Measurements from ENCODE around the gene TMEM175.
"Not testable (repeated sequence)": the region's sequence is repeated elsewhere in the genome, so short reads cannot be mapped to it uniquely, and the experiment has no call there.

TMEM175 gene

GRCh38 chr4:989722-990471 lies 57.6 kb downstream of the TMEM175 start:
- DNase-seq (ENCODE audit: low read depth in 2 of 2), result no peak

- no peak for DNase-seq (ENCODE audit: low read depth in 2 of 2)
Measured at GRCh38 chr4:990746-991367, 58.6 kb downstream of the TMEM175 start.

- no peak for DNase-seq (ENCODE audit: low read depth in 2 of 2)
Measured at GRCh38 chr4:991451-992296, 59.4 kb downstream of the TMEM175 start.

DNA sequence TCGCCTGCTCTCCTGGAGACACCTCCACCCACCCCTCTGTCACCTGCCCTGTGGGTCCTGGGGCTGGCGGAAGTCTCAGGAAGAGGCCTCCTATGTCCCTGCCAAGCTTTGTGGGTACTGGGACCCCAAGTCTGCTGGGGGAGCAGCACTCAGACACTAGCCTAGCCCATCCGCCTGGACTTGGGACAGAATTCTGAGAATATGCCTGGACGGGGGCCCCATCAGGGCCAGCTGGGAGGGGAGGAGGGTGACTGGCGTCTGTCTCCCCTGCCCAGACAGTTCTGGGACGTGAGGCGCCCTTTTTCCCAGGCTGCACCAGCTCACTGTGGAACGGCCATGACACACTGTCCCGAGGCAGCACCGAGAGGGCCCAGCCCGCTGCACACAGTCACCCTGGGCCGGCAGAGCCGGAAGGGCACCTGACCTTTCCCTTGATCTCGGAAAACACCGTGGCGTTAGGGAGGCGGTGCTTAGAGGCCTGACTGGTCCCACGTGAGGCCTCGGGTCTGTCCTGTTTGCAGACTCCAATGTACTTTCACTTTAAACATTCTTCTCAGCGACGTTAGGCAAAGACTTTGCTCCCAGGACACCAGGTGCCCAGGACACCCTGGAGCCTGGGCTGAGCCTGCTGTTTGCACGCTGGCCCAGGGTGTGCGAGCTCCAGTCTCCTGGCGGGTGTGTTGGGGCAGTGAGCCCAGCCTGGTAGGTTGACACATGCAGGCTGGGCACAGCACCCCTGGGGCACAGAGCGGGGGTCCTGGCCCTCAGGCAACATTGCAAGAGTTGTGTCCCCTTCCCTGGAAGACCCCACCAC lies 60.2 kb downstream of the TMEM175 start:
- no peak for DNase-seq (ENCODE audit: low read depth in 2 of 2)

DNA sequence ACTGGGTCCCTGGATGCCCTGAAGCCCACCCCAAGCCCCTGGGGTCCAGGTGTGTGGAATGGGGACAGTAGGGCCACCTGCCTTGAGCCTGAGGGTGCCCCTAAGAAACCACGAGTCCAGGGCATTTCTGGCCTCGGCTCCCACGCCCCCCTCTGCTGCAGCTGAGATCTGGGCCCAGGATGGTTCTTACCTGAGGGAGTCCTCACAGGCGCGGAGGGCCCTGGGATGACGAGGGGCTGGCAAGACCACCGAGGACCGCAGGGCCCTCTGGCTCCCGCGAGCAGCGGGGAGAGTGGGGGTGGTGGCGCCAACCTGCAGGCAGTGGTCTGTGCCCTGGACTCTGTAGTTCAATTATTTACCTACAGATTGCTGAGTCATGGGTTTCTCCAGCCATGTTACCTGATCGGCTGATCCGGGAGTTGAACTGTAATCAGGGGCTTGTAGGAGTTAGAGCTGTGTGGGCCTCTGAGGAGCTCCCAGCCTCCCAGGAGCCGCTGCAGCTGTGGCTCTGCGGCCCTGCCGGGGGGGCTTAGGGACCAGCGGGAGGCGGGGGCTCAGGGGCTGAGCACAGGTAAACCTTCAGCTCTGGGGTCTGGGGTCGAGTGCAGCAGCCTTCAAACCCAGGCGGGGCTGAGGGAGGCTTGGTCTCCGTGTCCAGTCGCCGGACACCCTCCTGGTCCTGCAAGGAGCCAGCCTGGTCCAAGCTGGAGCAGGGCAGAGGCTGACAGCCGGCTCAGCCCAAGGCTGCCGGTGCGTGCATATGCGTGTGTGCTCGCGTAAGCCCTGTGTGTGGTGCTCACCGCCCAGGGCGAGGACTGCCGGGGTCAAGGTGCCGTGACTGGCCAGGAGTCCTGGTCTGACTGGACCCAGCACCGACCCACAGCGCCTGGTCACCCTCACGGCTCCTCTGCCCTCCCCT lies 61.1 kb downstream of the TMEM175 start, which contains the start of gene SLC26A1:
Gene SLC26A1, minus strand, starts transcription at position 294 of the 919 bp plus-strand sequence. CDS start 1,701 bp downstream, outside the sequence.
- DNase-seq (ENCODE audit: low read depth in 2 of 2), result no peak

- DNase-seq (ENCODE audit: low read depth in 2 of 2), result no peak
Measured at GRCh38 chr4:995311-996026, 63.2 kb downstream of the TMEM175 start.

DNA sequence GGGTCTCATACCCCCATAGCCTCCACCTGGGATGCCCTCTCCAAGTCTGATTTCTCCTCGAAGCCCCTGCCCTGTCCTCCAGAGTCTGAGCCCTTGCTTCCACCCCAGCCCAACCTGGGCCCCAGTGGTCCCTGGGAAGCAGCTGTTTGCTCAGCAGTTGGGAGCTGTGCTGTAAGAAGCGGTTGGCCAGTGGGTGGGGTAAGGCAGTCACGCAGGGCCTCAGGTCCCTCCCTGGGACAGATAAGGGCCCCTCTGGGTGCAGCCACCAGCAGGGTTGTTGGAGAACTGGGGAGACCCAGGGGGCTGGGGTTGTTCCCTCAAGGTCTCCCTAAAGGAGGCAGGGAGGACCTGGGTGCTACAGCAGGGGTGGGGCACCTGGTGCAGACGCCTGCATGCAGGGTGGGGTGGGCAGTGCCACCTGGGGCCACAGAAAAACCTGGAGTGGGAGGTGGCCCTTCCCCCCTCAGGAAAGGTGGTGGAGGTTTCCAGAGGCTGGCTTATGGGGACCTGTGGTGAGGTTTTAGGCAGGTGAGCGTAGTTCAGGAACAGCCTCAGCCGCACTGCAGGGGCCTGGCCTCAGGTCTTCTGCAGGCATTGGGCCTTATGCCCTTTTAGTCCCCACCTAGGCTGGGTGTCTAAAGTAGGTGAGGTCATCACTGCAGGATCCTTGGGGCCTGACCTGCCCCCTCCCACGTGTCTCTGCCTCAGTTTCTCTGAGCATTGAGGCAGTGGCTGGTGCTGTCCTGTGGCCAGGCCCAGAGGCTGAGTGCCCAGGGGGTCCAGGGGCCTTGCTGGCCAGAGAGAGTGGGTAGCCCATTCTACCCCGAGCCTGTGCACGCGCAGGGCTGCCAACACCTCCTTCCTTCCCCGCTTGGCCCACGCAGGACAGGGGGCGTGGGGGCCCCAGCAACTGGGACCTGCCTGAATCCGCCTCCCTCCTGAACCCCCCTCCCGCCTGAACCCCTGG lies 64.1 kb downstream of the TMEM175 start:
- DNase-seq (ENCODE audit: low read depth in 2 of 2), result no peak

DNA sequence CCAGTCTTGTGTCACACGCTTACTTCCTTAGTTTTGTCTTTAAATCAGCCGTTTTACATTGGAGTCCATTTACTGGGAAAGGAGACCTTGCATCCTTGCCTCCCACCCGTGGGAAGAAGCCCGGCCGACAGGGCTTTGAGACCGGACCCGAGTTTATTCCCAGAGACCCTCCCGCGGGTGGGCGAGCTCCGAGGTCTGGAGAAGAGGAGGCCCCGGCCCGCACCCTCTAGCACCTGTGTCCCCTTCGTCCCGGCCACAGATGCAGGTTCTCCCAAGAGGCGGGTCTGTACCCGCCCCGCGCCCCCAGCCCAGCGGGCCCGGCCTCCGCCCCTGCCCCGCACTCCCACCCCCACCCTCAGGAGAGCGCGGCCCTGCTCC lies 64.7 kb downstream of the TMEM175 start:
- DNase-seq (ENCODE audit: low read depth in 2 of 2), result no peak

GRCh38 chr4:997375-998071 lies 65.3 kb downstream of the TMEM175 start:
- no peak for DNase-seq (ENCODE audit: low read depth in 2 of 2)

DNA sequence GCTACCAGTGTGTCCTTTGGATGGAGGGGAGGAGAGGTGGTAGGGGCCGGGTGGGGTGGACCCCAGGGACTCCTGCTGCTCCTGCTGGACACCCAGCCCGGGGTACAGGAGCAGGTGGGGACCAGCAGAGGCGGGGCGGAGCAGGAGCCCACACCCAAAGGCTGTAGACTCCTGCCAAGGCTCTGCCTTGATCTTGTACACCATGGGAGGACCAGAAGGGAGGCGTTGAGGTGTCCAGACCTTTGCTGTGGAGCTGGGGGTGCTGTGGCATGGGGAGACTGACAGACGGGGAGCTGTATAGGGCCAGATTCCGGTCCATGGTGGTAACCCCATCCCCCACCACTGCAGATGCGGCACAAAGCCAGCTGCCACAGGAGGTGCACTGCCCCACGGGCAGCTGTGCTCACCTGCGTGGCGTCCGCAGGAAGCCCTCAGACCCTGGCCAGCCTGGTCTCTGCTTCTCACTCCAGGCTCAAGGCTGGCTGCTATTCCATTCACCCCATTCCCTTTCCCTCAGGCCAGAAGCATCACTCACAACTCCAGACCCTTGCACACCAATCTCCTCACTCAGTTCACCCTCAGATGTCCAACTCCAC lies 65.9 kb downstream of the TMEM175 start:
- no peak for DNase-seq (ENCODE audit: low read depth in 2 of 2)

DNA sequence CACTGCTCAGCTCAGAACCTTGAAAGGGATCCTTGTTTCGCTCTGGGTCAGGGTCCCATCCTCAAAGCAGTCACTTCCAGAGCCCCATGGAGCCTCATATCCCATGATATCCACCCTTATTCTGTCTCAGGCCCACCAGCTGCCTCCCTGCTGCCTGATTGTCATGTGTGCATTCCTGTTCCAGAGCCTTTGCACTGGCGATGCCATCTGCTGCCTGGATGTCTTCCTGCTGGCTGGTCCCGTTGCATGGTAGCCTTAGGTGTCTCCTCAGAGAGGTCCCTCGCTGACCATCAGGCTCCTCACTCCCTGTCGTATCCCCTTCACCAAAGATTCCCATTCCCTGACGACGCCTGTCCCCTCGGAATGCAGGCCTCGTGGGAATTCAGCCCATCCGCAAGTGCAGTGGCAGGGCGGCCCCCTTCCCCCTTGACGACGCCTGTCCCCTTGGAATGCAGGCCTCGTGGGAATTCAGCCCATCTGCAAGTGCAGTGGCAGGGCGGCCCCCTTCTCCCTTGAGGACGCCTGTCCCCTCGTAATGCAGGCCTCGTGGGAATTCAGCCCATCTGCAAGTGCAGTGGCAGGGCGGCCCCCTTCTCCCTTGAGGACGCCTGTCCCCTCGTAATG lies 67.1 kb downstream of the TMEM175 start:
- DNase-seq (ENCODE audit: low read depth in 2 of 2), result not testable (repeated sequence)

DNA sequence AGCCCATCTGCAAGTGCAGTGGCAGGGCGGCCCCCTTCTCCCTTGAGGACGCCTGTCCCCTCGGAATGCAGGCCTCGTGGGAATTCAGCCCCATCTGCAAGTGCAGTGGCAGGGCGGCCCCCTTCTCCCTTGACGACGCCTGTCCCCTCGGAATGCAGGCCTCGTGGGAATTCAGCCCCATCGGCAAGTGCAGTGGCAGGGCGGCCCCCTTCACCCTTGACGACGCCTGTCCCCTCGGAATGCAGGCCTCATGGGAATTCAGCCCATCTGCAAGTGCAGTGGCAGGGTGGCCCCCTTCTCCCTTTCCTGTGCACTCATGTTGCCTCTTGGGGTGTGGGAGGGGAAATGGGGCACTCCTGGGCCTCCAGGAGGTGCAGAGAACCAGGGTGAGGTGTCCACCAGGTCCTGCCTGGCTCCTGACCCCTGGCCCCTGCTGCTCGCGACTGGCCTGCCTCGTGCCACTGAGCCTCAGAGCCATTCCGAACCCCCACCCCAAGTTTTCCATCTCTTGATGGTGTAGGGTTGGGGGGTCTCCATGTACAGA lies 67.7 kb downstream of the TMEM175 start:
- no peak for DNase-seq (ENCODE audit: low read depth in 2 of 2)

DNA sequence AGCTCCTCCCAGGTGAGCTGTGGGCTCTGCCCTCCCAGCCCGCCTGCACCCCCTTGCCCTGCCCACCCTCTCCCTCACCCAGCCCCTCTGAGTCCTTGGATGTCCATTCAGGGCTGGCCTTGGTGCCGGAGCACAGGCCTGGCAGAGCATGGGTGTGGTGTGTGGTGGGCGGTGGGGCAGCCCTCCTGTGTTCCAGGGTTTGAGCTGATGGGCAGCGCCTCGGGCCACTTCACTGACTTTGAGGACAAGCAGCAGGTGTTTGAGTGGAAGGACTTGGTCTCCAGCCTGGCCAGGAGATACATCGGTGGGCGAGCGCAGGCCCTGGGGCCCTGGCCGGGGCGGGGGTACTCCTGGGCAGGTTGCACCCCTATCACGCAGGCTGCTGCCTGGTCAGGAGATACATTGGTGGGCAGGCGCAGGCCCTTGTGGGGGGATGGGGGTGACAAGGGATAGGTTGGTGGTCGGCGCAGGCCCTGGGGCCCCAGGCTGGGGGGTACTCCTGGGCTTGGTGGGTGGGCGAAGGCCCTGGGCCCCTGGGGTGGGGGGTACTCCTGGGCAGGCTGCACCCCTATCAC lies 68.5 kb downstream of the TMEM175 start:
- DNase-seq (ENCODE audit: low read depth in 2 of 2), result no peak

DNA sequence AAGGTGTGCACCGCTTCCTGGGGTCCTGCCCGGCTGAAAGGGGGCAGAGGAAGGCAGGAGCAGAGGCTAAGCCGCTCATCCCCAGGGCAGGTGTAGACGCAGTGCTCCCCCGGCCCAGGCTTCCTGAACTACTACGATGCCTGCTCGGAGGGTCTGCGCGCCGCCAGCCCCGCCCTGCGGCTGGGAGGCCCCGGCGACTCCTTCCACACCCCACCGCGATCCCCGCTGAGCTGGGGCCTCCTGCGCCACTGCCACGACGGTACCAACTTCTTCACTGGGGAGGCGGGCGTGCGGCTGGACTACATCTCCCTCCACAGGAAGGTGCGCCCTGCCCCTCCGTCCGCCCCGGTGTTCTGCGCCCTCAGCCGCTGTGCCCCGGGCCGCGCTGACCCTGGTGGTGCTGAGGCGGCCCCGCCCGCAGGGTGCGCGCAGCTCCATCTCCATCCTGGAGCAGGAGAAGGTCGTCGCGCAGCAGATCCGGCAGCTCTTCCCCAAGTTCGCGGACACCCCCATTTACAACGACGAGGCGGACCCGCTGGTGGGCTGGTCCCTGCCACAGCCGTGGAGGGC lies 69.4 kb downstream of the TMEM175 start:
- no peak for DNase-seq (ENCODE audit: low read depth in 2 of 2)

GRCh38 chr4:1002131-1002630 lies 69.9 kb downstream of the TMEM175 start:
- DNase-seq (ENCODE audit: low read depth in 2 of 2), result no peak

DNA sequence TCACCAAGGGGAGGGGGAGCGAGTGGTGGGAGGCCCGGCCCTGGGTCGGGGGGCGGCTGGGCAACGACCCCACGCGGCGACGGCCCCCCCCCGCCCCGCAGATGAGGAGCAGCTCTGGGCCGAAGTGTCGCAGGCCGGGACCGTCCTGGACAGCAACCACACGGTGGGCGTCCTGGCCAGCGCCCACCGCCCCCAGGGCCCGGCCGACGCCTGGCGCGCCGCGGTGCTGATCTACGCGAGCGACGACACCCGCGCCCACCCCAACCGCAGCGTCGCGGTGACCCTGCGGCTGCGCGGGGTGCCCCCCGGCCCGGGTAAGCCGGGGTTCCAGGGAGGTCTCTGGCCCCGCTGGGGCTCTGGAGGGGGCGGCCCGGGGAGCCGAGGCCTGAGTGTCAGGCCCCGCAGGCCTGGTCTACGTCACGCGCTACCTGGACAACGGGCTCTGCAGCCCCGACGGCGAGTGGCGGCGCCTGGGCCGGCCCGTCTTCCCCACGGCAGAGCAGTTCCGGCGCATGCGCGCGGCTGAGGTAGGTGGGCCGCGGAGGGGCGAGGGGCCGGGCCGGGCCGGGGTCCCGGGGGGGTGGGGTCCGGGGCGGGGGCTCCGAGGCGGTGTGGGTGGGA lies 70.5 kb downstream of the TMEM175 start:
- DNase-seq (ENCODE audit: low read depth in 2 of 2), result no peak
